Effector memory CD4-positive, alpha-beta T cell (primary cell): ENCODE data around the gene SIN3B.

ENCODE experiments used
- DNase-seq, 3 donors: peaks; one replicate each; pipeline ENCODE4 v3.0.0-alpha.2; 2020
- H3K27ac ChIP-seq: 2 replicates; pipeline ENCODE4 v1.7.0; 2013; ENCODE audit warnings: mild to moderate bottlenecking, low read length, moderate library complexity; ENCODE audit not compliant: insufficient read depth, poor library complexity, severe bottlenecking
- H3K27me3 ChIP-seq: replicated peaks from 2 replicates; pipeline ENCODE4 v1.7.0; 2013; ENCODE audit warnings: mild to moderate bottlenecking, low read length; ENCODE audit not compliant: insufficient read depth, control insufficient read depth, poor library complexity, severe bottlenecking
- H3K36me3 ChIP-seq: 2 replicates; pipeline ENCODE4 v1.7.0; 2013; ENCODE audit warnings: mild to moderate bottlenecking, low read length, moderate library complexity; ENCODE audit not compliant: control insufficient read depth, insufficient read depth
- H3K4me1 ChIP-seq: 2 replicates; pipeline ENCODE4 v1.7.0; 2013; ENCODE audit warnings: low read length, mild to moderate bottlenecking; ENCODE audit not compliant: control insufficient read depth, insufficient read depth, poor library complexity, severe bottlenecking
- H3K4me3 ChIP-seq: 2 replicates; pipeline ENCODE4 v1.7.0; 2013; ENCODE audit warnings: low read length, low read depth, mild to moderate bottlenecking; ENCODE audit not compliant: insufficient read depth, poor library complexity, severe bottlenecking
- H3K9me3 ChIP-seq: 2 replicates; pipeline ENCODE4 v1.7.0; 2013; ENCODE audit warnings: mild to moderate bottlenecking, low read length, moderate library complexity; ENCODE audit not compliant: control insufficient read depth

Gene SIN3B

GRCh38 chr19:16846901-16847300 is 17.7 kb downstream of the SIN3B start:
- H3K4me1 ChIP-seq = no peaks in the 10 kb centered on the region
- DNase-seq = no peak
- no peaks in the 10 kb centered on the region for H3K9me3 ChIP-seq
- H3K27ac ChIP-seq = no peak overlapping the region
- H3K4me3 ChIP-seq = no peak overlapping the region
- H3K27me3 ChIP-seq = no peaks in the 10 kb centered on the region
- peaks cover 85% of the 10 kb centered on the region for H3K36me3 ChIP-seq

- peaks cover 85% of the 10 kb centered on the region for H3K36me3 ChIP-seq
- no peak overlapping the region for H3K4me3 ChIP-seq
- H3K27ac ChIP-seq = no peak overlapping the region
- H3K4me1 ChIP-seq = no peaks in the 10 kb centered on the region
- H3K9me3 ChIP-seq = no peaks in the 10 kb centered on the region
- no peak for DNase-seq
- H3K27me3 ChIP-seq = no peaks in the 10 kb centered on the region
Measured at GRCh38 chr19:16847430-16847829, 18.2 kb downstream of the SIN3B start.

GRCh38 chr19:16849168-16849567 is 20.0 kb downstream of the SIN3B start:
- H3K36me3 ChIP-seq = peaks cover 85% of the 10 kb centered on the region
- H3K4me1 ChIP-seq = no peaks in the 10 kb centered on the region
- H3K4me3 ChIP-seq = no peak overlapping the region
- no peak for DNase-seq
- H3K27me3 ChIP-seq = no peaks in the 10 kb centered on the region
- H3K9me3 ChIP-seq = no peaks in the 10 kb centered on the region
- no peak overlapping the region for H3K27ac ChIP-seq

GRCh38 chr19:16850133-16850532 is 20.9 kb downstream of the SIN3B start:
- no peak for DNase-seq
- Histone ChIP-seq H3K4me1 (no peaks in the 10 kb centered on the region), H3K36me3 (peaks cover 77% of the 10 kb centered on the region), H3K27ac (no peak overlapping the region), H3K4me3 (no peak overlapping the region), H3K9me3 (no peaks in the 10 kb centered on the region), H3K27me3 (no peaks in the 10 kb centered on the region)

GRCh38 chr19:16851031-16851712 is 22.0 kb downstream of the SIN3B start:
- no peaks in the 10 kb centered on the region for H3K4me1 ChIP-seq
- peaks cover 67% of the 10 kb centered on the region for H3K36me3 ChIP-seq
- no peaks in the 10 kb centered on the region for H3K27me3 ChIP-seq
- no peaks in the 10 kb centered on the region for H3K9me3 ChIP-seq
- H3K27ac ChIP-seq = no peak overlapping the region
- no peak for DNase-seq
- no peak overlapping the region for H3K4me3 ChIP-seq

GRCh38 chr19:16853066-16853465 is 23.9 kb downstream of the SIN3B start:
- Histone ChIP-seq H3K27me3 (no peaks in the 10 kb centered on the region), H3K36me3 (peaks cover 50% of the 10 kb centered on the region), H3K4me1 (no peaks in the 10 kb centered on the region)

GRCh38 chr19:16856091-16856490 is 26.9 kb downstream of the SIN3B start:
- Histone ChIP-seq H3K27ac (no peak overlapping the region), H3K4me1 (no peaks in the 10 kb centered on the region), H3K36me3 (peaks cover 30% of the 10 kb centered on the region), H3K9me3 (no peaks in the 10 kb centered on the region), H3K27me3 (no peaks in the 10 kb centered on the region), H3K4me3 (no peak overlapping the region)
- DNase-seq = no peak

More at GRCh38 chr19:16853066-16853465, 23.9 kb downstream of the SIN3B start:
- Histone ChIP-seq H3K4me3 (no peak overlapping the region), H3K9me3 (no peaks in the 10 kb centered on the region), H3K27ac (no peak overlapping the region)
- no peak for DNase-seq

- Histone ChIP-seq H3K9me3 (no peaks in the 10 kb centered on the region), H3K27me3 (no peaks in the 10 kb centered on the region), H3K27ac (no peak overlapping the region), H3K4me1 (no peaks in the 10 kb centered on the region), H3K4me3 (no peak overlapping the region), H3K36me3 (peaks cover 13% of the 10 kb centered on the region)
- DNase-seq = no peak
Measured at GRCh38 chr19:16859626-16860025, 30.4 kb downstream of the SIN3B start.

GRCh38 chr19:16860118-16860517 is 30.9 kb downstream of the SIN3B start:
- no peak overlapping the region for H3K27ac ChIP-seq
- DNase-seq = no peak
- no peaks in the 10 kb centered on the region for H3K9me3 ChIP-seq
- H3K4me1 ChIP-seq = no peaks in the 10 kb centered on the region
- H3K36me3 ChIP-seq = peaks cover 16% of the 10 kb centered on the region
- H3K27me3 ChIP-seq = no peaks in the 10 kb centered on the region
- H3K4me3 ChIP-seq = no peak overlapping the region

GRCh38 chr19:16861011-16861410 is 31.8 kb downstream of the SIN3B start:
- Histone ChIP-seq H3K4me3 (no peak overlapping the region), H3K27ac (no peak overlapping the region), H3K36me3 (peaks cover 24% of the 10 kb centered on the region), H3K27me3 (no peaks in the 10 kb centered on the region), H3K4me1 (no peaks in the 10 kb centered on the region), H3K9me3 (no peaks in the 10 kb centered on the region)
- no peak for DNase-seq
